Upper lobe of right lung (tissue), 1 donor: Measurements from ENCODE around the gene PPP1R13B. TPM values are rescaled to one million over a fixed set of nuclear protein-coding genes. Genes with fewer than 3 reads are reported as not detected.

ENCODE experiments used
- ATAC-seq: fragments of 200-7000 bp; cut with Tn5 transposase; one replicate; pipeline ENCODE4 v1.9.1; 2020; ENCODE audit warnings: mild to moderate bottlenecking, moderate library complexity
- DNase-seq: peaks from one replicate; pipeline ENCODE4 v3.0.0-alpha.2; 2020
- H3K27ac ChIP-seq: fragments of 200-600 bp; one replicate; pipeline ENCODE4 v1.8.0; 2022
- H3K27me3 ChIP-seq: fragments of 200-600 bp; one replicate; pipeline ENCODE4 v1.8.0; 2022; ENCODE audit warnings: mild to moderate bottlenecking
- H3K36me3 ChIP-seq: fragments of 200-600 bp; one replicate; pipeline ENCODE4 v1.8.0; 2022
- H3K4me1 ChIP-seq: fragments of 200-600 bp; one replicate; pipeline ENCODE4 v1.8.0; 2022
- H3K4me3 ChIP-seq: fragments of 200-600 bp; one replicate; pipeline ENCODE4 v1.8.0; 2022; ENCODE audit warnings: mild to moderate bottlenecking
- H3K9me3 ChIP-seq: fragments of 200-600 bp; one replicate; pipeline ENCODE4 v1.8.0; 2022
- CTCF ChIP-seq: fragments of 200-600 bp; IDR thresholded peaks from one replicate; pipeline ENCODE4 v1.8.0; 2022; ENCODE audit warnings: antibody characterized with exemption
- intact Hi-C: fragments of 100-400 bp; cut with DNase I; formaldehyde crosslinking; loops from one replicate; pipeline ENCODE4 v1.11.0; 2022
- total RNA-seq: library from RNA; stranded (reverse); fragmentation: NEBNext Ultra II Directional; extraction: Animal tissue kit (Norgen Biotek cat#: 25700); gene quantifications from one replicate; pipeline ENCODE4 v1.2.1, GENCODE V29; 2021
- donor health status: DM: no; HTN: yes; CAD: no; lungs with severe emphysema.

Gene PPP1R13B
- total RNA-seq, 1 donor from 2014 or later, result 78.5 TPM

DNA sequence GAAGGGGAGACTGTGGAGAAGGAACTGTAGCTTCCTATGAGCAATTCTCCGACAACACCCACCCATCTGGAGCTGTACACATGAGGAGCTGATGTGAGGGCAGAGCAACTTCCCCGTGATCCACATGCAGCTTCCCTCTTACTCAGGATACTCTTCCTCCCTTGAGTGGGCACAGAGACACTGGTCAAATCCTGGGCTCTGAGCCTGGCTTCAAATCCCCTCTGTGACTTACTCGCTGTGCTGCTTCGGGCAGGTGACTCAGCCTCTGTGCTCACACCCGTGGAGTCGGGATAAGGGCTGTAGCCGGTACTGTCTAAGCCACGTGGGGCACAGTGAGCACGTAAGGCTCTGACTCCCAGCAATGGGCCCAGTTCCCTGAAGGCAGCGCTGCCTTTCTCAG lies 100.7 kb downstream of the PPP1R13B start:
- ATAC-seq (peak; percentile 65), DNase-seq (no peak)
- Histone ChIP-seq H3K27me3 (no peaks in the 10 kb centered on the region), H3K4me3 (no peak overlapping the region), H3K27ac (no peak overlapping the region), H3K9me3 (no peaks in the 10 kb centered on the region), H3K36me3 (peaks cover 58% of the 10 kb centered on the region), H3K4me1 (peaks cover under 1% of the 10 kb centered on the region)
- intact Hi-C loops, result no loop called here
- no peak for TF ChIP-seq CTCF

- H3K4me1 ChIP-seq, result peaks cover 8% of the 10 kb centered on the region
- no peak overlapping the region for H3K4me3 ChIP-seq
- no peak overlapping the region for H3K27ac ChIP-seq
- no peaks in the 10 kb centered on the region for H3K9me3 ChIP-seq
- ATAC-seq (no peak), DNase-seq (no peak)
- no peaks in the 10 kb centered on the region for H3K27me3 ChIP-seq
- intact Hi-C loops, result no loop called here
- no peak for TF ChIP-seq CTCF
- H3K36me3 ChIP-seq, result peaks cover 60% of the 10 kb centered on the region
Measured at GRCh38 chr14:103745424-103745823, 102.0 kb downstream of the PPP1R13B start.

DNA sequence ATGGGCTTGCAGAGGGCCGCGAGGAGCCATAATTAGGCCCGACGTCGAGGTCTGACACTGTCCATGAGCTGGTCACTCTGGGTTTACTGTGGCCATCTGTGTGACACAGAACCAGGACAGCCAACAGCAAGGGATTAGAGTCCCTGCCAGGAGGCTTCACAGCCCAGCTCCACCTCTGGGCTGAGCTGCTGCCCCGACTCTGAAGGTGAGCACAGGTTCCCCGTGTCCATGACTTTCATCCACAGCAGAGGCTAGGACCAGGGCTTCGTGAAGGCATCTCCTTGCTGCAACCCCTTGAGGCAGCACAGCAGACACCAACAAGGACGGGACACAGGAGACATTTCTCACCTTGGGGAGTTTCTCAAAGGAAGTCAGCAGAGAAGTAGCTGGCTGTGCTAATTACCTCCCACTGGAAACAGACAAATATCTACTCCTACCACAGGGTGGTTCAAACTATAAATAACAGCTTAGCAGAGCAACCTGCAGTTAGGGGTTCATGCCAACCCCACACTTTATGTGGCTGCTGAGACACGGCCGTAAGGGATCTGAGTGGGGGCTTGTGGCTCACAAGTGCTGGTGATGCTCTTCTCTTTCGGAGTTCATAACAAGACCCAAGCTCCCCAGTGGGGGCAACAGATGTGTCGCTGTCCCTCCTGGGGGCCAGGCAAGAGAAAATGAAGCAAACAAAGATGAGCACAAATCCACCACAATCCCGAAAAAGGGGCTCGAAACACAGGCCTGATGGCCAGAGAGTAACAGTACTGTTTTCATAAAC lies 102.6 kb downstream of the PPP1R13B start:
- Histone ChIP-seq H3K4me3 (no peak overlapping the region), H3K27me3 (no peaks in the 10 kb centered on the region), H3K4me1 (peaks cover 8% of the 10 kb centered on the region), H3K27ac (no peak overlapping the region), H3K36me3 (peaks cover 60% of the 10 kb centered on the region), H3K9me3 (no peaks in the 10 kb centered on the region)
- ATAC-seq (no peak), DNase-seq (no peak)
- no peak for TF ChIP-seq CTCF
- intact Hi-C loops, result no loop called here

GRCh38 chr14:103743691-103744090 lies 103.7 kb downstream of the PPP1R13B start:
- H3K4me3 ChIP-seq, result no peak overlapping the region
- no peak overlapping the region for H3K27ac ChIP-seq
- TF ChIP-seq CTCF, result no peak
- intact Hi-C loops, result no loop called here
- no peaks in the 10 kb centered on the region for H3K9me3 ChIP-seq
- peaks cover 8% of the 10 kb centered on the region for H3K4me1 ChIP-seq
- no peaks in the 10 kb centered on the region for H3K27me3 ChIP-seq
- ATAC-seq (no peak), DNase-seq (no peak)
- H3K36me3 ChIP-seq, result peaks cover 59% of the 10 kb centered on the region

- H3K27ac ChIP-seq, result no peak overlapping the region
- H3K4me3 ChIP-seq, result no peak overlapping the region
- peaks cover 8% of the 10 kb centered on the region for H3K4me1 ChIP-seq
- H3K27me3 ChIP-seq, result no peaks in the 10 kb centered on the region
- intact Hi-C loops, result no loop called here
- H3K36me3 ChIP-seq, result peaks cover 61% of the 10 kb centered on the region
- no peak for ATAC-seq
- DNase-seq, result no peak
- H3K9me3 ChIP-seq, result no peaks in the 10 kb centered on the region
- no peak for TF ChIP-seq CTCF
Measured at GRCh38 chr14:103742499-103743255, 104.7 kb downstream of the PPP1R13B start.
